GM18861 (cell line): Measurements from ENCODE around the gene POLD1.
"Not testable (repeated sequence)": the region's sequence is repeated elsewhere in the genome, so short reads cannot be mapped to it uniquely, and the experiment has no call there.

Experiments
- ATAC-seq: cut with Tn5 transposase; IDR thresholded peaks from one replicate; pipeline ENCODE4 v1.9.1; 2021; ENCODE audit not compliant: unreplicated experiment

The POLD1 gene

DNA sequence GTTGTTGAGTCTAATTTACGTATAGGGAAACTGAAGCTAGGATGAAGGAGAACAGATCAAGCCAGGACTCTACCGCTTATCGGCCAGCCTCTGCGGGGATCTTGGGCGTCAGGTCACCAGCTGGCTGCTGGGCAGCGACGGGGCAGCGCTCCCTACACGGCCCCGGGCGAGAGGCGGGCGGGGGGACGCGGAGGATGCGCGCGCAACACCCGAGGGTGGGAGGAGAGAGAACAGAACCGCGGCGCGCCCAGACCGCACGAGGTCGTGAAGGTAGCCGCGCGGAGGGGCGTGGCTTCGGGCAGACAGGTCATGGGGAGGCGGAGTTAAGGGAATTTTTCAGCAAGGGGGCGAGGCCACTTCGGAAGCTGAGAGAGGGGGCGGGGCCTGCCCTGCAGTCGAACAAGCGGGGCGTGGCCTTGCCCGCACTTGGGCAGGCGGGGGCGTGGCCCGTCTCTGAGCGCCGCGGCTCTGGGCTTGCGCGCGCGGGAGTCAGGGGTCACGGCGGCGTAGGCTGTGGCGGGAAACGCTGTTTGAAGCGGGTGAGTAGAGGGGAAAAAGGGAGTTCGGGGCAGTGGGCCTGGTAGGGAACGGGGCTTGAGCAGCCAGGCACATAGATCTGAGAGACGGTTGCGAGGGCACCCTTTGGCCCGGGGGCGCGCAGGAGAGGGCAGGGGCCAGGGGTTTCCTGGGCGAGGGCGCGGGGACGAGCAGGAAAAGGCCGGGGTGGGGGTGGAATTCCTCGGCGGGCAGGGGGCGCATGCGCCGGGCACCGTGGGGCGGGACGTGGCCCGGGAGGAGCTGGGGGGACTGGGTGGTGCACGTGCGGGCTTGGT lies at the start of gene POLD1:
Gene POLD1 (plus strand): TSS at position 496 of the 833 bp plus-strand sequence. CDS start 14,505 bp downstream, outside the sequence.
- ATAC-seq = peak; percentile 66

DNA sequence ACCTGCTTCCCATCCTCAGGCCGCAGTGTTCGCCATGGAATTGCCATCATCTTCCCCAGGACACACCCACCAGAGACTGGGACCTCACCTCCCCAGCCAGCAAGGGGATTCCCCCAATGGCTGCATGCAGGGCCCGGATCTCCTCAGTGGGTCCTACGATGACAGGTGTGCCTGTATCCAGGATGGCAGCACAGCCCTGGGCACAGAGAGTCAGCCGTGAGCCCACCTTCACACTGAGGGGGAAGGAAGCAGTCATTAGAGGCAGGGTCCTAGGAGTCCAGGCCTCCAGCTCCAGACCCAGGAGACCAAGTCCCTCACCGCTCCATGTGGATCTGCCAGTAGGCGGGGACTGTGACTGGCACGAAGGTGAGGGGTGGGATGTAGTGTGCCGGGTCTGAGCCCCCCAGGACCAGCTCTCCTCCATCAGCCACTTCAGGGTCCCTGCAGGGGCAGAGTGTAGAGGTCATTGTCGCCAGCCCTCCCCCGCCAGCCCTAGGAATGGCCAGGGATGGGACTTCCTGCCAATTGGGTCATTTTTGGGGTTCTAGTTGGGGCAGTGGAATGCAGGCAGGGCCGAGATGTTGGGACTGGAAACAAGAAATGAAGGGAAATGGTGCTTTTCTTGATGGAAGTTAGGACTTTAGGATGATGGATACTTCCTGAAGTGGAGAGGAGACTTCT lies 49.3 kb upstream of the POLD1 start:
- ATAC-seq = no peak

DNA sequence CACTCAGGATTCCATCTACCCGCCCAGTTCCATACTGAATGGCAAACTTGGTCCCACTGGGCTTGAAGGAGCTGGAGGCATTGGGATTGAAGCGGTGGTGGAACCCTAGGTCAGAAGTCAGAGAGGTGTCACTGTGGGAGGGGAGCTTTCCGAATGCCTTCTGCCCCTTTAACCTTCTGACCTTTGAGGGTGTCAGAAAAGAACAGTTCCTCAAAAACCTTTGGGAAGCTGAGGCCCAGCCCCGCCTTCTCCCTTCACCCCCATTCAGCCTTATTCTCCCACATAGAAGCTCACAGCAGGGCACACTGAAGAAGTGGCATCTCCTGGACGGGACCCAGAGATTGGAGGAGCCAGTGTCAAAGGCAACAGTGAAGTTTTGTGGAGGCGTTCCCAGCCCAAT lies 47.1 kb upstream of the POLD1 start:
- ATAC-seq = not testable (repeated sequence)

DNA sequence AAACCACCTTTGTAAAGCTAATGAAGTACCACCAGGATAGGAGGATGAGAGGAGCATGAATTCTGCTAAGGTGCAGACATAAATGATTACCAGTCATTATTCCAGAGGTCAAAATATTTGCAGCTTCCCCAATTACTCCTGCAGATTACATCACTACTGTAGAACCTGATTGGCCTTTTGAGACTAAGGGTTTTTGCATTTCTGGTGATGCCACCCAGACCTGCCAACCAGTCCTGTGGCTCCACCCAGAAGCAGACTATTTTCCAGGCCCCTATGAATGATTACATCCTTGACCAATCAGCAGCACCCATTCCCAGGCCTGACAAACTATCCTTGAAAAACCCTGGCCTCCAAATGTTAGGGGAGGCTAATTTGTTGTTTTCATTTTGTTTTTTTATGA lies 43.8 kb upstream of the POLD1 start:
- no peak for ATAC-seq

DNA sequence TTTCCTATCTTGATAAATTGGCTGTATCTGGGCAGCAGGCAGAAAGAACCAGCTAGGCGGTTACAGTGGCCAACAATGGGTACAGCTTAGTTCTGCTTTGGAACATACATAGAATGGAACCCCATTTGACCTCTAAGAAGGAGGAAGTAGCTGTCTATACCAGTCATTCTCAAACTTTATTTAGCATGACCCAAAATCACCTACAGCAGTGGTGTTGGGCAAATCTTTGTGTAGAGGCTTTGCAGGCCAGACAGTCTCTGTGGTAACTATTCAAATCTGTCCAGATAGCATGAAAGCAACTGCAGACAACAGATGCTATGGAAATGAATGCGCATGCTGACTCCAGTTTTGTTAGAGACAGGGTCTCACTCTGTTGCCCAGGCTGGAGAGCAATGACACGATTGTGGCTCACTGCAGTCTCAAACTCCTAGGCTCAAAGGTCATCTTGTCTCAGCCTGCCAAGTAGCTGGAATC lies 43.0 kb upstream of the POLD1 start:
- ATAC-seq = peak; percentile 58

DNA sequence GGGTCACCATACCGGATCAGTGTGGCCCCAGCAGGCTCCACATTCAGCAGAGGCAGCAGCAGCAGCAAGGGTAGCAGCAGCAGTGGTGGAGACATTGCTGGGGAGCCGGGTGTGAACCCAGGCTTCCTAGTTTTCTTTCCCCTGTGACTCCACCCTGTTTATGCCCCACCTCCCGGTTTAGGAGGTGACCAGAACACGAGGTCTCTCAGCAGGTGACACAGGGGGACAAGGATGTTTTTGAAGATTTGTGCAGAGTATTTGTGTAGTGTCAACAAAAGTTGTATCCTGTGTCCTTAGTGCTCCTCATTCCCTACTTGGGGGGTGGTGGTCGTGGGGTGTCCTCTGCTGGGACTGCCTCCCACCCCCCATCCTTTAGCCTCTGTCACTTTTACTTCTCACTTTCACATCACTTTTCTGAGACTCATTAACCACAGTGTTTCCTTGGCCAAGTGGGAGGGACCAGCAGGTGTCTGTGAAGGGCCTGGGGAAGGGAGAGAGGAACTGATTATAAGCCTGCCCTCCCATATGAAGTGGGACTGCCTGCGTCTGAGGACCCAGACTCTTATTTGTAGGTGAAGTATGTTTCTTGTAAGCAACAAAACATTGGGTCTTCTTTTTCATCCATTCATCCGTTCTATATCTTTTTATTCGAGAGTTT lies 39.4 kb upstream of the POLD1 start:
- peak; percentile 40 for ATAC-seq

DNA sequence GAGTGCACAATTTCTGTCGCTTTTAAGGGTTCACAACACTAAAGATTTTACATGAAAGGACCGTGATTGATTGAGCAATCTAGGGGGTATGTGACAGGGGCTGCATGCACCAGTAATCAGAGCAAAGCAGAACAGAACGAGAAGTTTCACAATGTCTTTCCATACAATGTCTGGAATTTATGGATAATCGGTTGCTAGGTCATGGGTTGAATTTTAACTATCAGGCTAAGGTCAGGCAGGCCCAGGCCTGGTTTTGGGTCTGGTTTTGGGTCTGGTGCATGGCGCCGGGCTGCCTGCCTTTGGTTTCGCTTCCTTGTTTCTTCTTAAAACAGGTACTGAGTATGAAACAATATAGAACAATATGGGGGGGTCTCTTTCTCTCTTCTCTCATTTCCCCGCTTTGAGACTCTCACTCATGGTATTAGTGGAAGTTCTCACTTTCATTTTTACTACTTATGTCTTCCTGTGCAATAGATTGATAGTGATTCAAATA lies 37.0 kb upstream of the POLD1 start:
- ATAC-seq = not testable (repeated sequence)

DNA sequence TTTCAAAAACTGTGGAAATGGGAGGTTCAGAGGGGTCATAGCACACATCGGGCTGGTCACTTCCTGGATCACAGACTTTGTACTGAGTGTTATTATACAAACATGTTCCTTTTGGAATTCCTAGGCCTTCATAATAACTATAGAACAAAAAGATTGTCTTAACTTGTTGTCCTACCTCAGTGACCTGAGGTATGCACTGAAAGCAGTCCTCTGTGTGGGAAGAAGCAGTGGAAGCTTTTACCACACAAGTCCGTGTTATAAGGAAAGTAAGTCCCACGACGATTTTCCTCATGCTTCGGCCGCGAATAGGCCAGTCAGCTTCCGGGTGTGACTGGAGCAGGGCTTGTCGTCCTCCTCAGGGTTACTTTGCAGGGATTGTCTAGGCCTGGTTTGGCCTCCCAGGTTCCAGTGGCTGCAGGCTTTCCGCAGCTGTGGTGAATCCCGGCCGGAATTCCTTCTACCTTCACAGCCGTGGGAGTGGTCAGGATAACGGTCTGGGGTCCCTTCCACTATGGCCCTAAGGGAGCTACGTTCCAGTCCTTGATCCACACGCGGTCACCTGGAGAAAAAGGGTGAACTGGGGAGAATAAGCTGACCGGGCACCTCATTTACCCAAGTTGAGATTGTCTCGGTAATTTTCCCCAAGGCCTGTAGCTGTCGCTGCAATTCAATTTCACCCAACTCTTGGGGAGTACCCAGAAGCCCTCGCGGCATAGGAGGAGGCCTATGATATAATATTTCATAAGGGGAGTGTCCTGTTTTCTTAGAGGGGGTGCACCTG lies 34.7 kb upstream of the POLD1 start:
- no peak for ATAC-seq

DNA sequence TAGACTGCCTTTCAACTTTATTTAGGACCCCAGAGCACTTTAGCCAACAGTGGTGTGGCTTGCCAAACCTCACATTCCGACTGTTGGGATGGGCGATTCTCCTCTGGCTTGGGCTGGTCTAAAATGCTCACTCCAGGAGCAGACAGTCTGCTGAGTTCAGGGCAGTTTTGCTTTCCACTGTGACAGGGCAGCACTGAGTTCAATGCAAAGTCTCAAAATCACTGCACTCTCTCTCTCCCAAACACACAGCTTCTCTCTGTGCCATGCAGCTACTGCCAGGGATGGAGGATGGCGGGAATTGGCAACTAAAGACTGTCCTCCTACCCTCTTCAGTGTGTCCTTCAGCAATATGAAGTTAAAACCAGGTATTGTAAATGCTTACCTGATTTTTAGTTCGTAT lies 31.9 kb upstream of the POLD1 start:
- ATAC-seq = no peak

DNA sequence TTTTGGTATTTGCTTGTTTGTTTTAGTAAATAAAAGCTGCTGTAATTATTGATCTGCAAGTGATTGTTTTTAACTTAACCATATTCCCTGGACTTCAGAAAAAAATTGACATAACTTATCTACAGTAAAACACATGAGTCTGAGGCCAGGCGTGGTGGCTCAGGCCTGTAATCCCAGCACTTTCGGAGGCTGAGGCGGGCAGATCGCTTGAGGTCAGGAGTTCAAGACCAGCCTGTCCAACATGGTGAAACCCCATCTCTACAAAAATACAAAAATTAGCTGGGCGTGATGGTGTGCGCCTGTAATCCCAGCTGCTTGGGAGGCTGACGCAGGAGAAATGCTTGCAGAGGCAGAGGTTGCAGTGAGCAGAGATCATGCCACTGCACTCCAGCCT lies 30.7 kb upstream of the POLD1 start:
- not testable (repeated sequence) for ATAC-seq

DNA sequence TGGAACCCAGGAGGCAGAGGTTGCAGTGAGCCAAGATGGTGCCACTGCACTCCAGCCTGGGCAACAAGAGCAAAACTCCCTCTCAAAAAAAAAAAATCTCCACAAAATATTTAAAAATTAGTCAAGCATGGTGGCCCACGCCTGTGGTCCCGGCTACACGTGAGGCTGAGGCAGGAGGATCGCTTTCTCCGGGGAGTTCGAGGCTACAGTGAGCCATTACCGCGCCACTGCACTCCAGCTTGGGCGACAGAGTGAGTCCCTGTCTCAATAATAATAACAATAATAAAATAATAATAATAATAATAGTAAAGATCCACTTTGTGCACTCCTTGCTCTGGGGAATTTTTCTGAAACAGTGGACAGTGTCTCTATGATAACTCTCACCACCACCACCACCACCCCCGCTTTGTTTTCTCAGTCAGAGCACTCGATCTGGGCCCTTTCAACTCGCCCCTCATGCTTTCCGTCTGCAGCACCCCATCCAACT lies 27.4 kb upstream of the POLD1 start:
- ATAC-seq = no peak

DNA sequence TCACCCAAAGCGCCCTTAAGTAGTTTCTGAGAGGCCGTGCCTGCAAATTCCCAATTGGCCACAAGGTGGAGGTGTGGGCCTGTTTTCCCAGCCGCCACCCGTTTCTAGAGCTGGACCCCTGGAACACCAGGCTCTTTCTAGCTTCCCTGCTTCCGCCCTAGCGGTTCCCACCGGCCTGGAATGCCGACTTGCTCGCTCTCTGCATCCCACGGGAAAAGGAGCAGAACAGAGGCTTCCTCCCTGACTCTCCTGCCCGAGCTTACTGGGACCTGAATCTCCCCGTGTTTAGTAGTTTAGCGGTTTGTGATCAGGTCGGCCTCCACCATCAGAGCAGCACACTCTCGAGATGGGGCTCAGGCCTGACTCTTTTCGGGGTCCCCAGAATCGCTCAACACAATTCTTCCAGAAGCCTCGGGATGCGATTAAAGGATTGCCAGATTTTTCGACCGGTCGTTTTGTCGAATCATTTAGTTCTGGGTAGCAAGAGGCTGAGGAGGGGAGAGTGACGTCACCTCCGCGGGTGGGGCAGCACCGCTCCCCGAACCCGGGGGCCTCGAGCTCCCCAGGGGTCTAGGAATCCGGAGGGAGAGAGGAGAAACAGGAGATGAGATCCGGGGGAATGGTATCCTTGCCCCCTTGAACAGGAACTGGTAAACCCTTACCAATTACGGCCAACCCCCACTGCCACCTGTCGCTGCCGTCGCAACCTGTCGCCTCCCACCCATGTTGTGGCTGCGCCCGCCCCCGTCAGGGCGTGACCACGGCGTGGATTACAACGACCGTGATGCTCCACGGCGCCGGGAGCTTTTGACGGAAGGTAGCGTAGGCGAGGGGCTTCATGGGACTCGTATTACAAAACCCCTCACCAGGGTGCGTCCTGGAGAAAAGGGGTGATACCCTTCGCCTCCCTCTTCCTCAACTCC lies 26.7 kb upstream of the POLD1 start:
- peak; percentile 33 for ATAC-seq

DNA sequence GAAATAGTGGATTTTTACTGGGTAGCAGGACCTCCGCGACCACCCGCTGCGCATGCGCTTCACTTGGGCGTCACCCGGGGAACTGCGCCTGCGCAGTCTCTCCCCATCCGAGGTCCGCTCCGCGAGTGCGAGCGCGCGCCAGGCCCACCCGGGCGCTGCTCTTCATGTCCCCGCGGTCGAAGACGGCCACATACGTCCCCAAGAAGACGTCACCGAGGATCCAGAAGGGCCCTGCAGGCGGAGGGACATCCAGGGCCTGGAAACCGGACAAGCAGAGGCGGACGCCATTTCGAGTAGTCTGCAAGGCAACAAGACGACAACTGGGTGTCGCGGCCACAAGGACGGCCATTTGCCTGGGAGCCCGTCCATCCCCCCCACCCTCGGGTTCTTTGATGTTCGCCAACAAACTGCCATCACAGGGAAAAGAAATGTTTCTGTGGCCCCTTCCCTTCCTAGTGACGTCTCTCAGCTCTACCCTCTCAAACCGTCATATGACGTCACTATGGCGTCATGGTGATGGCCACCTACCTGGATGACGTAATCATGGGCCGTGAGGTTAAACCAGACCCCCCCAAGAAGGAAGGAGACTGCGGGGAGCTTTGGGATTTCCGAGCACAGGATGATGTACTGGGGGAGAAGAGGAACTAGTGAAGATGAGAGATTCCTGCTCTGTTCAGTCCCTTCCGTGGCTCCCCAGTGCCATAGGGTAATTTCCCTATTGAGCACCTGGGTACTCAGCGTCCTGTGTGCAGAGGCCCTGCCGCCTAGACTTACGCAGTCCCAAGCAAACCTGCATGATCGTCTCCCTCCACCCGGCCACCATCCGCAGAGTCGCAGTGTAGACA lies 25.4 kb upstream of the POLD1 start:
- ATAC-seq = no peak

DNA sequence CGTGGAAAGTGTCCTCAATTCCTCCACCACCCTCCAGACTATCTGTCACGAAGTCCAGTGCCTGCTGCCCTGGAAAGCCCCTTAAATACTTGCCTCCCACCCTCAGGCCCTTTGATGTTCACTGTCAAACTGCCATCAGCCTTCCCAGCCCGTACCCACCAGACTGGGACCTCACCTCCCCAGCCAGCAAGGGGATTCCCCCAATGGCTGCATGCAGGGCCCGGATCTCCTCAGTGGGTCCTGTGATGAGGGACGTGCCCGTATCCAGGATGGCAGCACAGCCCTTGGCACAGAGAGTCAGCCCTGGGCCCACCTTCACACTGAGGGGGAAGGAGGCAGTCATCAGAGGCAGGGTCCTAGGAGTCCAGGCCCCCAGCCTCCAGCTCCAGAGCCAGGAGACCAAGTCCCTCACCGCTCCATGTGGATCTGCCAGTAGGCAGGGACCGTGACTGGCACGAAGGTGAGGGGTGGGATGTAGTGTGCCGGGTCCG lies 24.8 kb upstream of the POLD1 start:
- no peak for ATAC-seq

DNA sequence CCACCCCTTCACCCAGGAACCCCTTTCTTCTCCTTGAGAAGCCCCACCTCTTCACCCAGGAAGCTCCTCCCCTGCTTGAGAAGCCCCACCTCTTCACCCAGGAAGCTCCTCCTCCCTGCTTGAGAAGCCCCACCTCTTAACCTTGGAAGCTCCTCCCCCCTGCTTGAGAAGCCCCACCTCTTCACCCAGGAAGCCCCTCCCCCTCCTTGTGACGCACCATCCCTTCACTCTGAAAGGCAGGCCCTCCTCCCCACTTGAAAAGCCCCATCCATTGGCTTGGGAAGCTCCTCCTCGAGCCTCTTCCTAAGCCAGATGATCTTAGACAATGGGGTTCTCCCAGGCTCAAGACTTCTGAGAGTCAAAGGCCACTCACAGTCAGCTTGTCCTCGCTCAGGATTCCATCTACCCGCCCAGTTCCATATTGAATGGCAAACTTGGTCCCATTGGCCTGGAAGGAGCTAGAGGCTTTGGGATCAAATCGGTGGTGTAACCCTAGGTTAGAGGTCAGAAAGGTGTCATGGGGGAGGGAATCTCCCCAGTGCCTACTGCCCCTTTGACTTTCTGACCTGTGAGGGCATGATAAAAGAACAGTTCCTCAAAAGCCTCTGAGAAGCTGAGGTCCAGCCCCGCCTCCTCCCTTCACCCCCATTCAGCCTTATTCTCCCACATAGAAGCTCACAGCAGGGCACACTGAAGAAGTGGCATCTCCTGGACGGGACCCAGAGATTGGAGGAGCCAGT lies 22.7 kb upstream of the POLD1 start:
- no peak for ATAC-seq

DNA sequence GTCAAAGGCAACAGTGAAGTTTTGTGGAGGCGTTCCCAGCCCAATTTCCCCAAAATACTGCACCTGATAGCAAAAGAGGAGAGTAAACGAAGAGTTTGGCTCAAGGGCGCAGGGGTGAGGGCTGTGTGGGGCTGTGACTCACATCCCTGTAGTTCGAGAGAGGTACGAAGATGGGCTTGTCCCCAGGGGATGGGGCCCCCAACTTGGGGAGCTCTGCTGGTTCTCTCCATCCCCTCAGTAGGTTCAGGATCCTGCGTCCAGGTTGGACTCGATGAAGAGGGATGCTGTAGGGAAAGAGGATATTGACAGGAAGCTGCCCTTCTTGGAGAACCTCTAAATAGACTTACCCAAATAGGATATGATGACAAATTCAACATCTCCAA lies 22.1 kb upstream of the POLD1 start:
- no peak for ATAC-seq

DNA sequence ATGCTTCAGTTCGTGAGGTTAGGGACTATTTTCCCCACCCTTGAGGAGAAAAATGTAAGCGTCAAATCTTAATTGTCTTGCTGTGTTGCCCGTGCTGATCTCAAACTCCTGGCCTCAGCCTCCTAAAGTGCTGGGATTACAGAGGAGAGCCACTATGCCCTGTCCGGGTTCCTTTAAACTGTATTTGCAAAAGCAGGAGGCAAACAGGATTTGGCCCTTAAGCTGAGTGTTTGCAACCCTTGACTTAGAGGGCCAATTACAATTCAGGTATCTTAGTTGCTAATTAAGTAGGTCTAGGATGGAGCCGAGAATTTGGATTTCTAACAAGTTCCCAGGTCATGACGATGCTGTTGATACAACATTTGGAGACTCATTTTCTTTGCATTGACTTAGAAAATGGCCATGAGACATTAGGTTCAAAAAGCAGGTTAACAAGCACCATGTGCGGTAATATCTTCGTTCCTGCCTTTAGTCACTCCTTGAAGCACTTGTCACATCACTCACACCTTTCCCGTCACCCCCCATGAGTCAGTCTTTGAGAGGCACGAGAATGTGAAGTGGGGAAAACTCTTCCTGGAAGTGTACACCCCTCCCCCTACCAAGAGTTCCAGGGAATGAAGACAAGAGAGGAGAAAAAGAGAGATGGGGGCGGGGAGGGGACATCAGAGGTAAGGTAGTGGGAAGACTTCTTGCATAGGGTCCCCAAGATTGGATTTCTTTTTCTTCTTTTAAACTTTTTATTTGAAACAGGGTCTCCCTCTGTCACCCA lies 21.3 kb upstream of the POLD1 start:
- no peak for ATAC-seq
